IMR-90 (cell line): ENCODE results near the gene GPR158. TPM values are rescaled to one million over a fixed set of nuclear protein-coding genes. Genes with fewer than 3 reads are reported as not detected.

Experiments
- ATAC-seq: fragments of 200-7000 bp; cut with Tn5 transposase; 2 replicates; pipeline ENCODE4 v1.9.1; 2020; ENCODE audit warnings: low read depth, mild to moderate bottlenecking, moderate library complexity
- BruUV-seq: library from RNA; stranded (reverse); fragments of 400-500 nt; replicated peaks from 2 replicates; lab custom pipeline; 2021; lab: Mats Ljungman, UMichigan
- CTCF ChIA-PET: fragments of 300-600 bp; formaldehyde crosslinking; extraction: SDS; loops from one replicate; lab custom pipeline; 2021; ENCODE audit warnings: antibody characterized with exemption; lab: Yijun Ruan, JAX
- POLR2A ChIA-PET: fragments of 300-600 bp; sonication (Branson Sonifier 250); formaldehyde crosslinking; loops from one replicate; lab custom pipeline; 2022; ENCODE audit warnings: antibody characterized with exemption; ENCODE audit not compliant: unreplicated experiment; lab: Charles Lee
- DNase-seq: peaks from one replicate; pipeline ENCODE4 v3.0.0; 2013
- H2AFZ ChIP-seq: replicated peaks from 2 replicates; pipeline ENCODE3; 2013; ENCODE audit warnings: low read length, mild to moderate bottlenecking; ENCODE audit not compliant: poor library complexity
- H2AK5ac ChIP-seq: 2 replicates; pipeline ENCODE4 v1.6.1; 2013; ENCODE audit warnings: low read depth, low read length, inconsistent platforms
- H2AK9ac ChIP-seq: replicated peaks from 2 replicates; pipeline ENCODE3; 2013; ENCODE audit warnings: mild to moderate bottlenecking, low read depth, low read length, moderate library complexity; ENCODE audit not compliant: poor library complexity
- H2BK120ac ChIP-seq: 2 replicates; pipeline ENCODE4 v1.6.1; 2013; ENCODE audit warnings: low read depth, low read length, inconsistent platforms
- H2BK15ac ChIP-seq: 3 replicates; pipeline ENCODE4 v1.6.1; 2013; ENCODE audit warnings: low read depth, low read length, inconsistent platforms
- H2BK20ac ChIP-seq: 2 replicates; pipeline ENCODE4 v1.6.1; 2013; ENCODE audit warnings: low read depth, mild to moderate bottlenecking, inconsistent platforms, low read length, moderate library complexity
- H2BK5ac ChIP-seq: 2 replicates; pipeline ENCODE4 v1.6.1; 2013; ENCODE audit warnings: mild to moderate bottlenecking, low read depth, low read length, inconsistent platforms; ENCODE audit not compliant: poor library complexity, severe bottlenecking
- H3K14ac ChIP-seq: replicated peaks from 2 replicates; pipeline ENCODE4 v1.6.1; 2013; ENCODE audit warnings: low read depth, low read length, inconsistent platforms
- H3K18ac ChIP-seq: 2 replicates; pipeline ENCODE4 v1.6.1; 2013; ENCODE audit warnings: low read depth, low read length, control low read depth
- H3K23ac ChIP-seq: 2 replicates; pipeline ENCODE4 v1.6.1; 2013; ENCODE audit warnings: low read depth, low read length, inconsistent platforms
- H3K27ac ChIP-seq: 2 replicates; pipeline ENCODE4 v1.5.1; 2013; ENCODE audit warnings: mild to moderate bottlenecking, control low read depth, low read length; ENCODE audit not compliant: insufficient read depth
- H3K27me3 ChIP-seq: 2 replicates; pipeline ENCODE4 v1.6.1; 2013; ENCODE audit warnings: low read length; ENCODE audit not compliant: control insufficient read depth, insufficient read depth
- H3K36me3 ChIP-seq: 2 replicates; pipeline ENCODE4 v1.6.1; 2013; ENCODE audit warnings: low read length, mixed read lengths; ENCODE audit not compliant: control insufficient read depth, insufficient read depth
- H3K4ac ChIP-seq: 2 replicates; pipeline ENCODE4 v1.6.1; 2013; ENCODE audit warnings: low read depth, low read length, inconsistent platforms
- H3K4me1 ChIP-seq: 2 replicates; pipeline ENCODE4 v1.6.1; 2013; ENCODE audit warnings: low read length, mixed read lengths; ENCODE audit not compliant: control insufficient read depth, insufficient read depth
- H3K4me2 ChIP-seq: 2 replicates; pipeline ENCODE4 v1.6.1; 2013; ENCODE audit warnings: low read depth, mild to moderate bottlenecking, control low read depth, low read length, moderate library complexity
- H3K4me3 ChIP-seq: 2 replicates; pipeline ENCODE4 v1.5.1; 2013; ENCODE audit warnings: low read depth, mild to moderate bottlenecking, control low read depth, low read length, moderate library complexity; ENCODE audit not compliant: insufficient read depth
- H3K56ac ChIP-seq: 2 replicates; pipeline ENCODE4 v1.6.1; 2013; ENCODE audit warnings: low read length, inconsistent platforms; ENCODE audit not compliant: insufficient read depth; ENCODE audit errors: extremely low read depth
- H3K79me1 ChIP-seq, 2 experiments: 2 replicates each; pipeline ENCODE4 v1.6.1; 2013; ENCODE audit warnings: low read length in 2 of 2, inconsistent platforms in 1 of 2, low read depth in 1 of 2
- H3K9ac ChIP-seq: 2 replicates; pipeline ENCODE4 v1.6.1; 2013; ENCODE audit warnings: low read depth, low read length, control low read depth
- H3K9me1 ChIP-seq: 2 replicates; pipeline ENCODE4 v1.6.1; 2013; ENCODE audit warnings: low read length, inconsistent platforms; ENCODE audit not compliant: insufficient read depth
- H3K9me3 ChIP-seq: 2 replicates; pipeline ENCODE4 v1.6.1; 2013; ENCODE audit warnings: low read length; ENCODE audit not compliant: control insufficient read depth, insufficient read depth
- H4K20me1 ChIP-seq: 2 replicates; pipeline ENCODE4 v1.6.1; 2013; ENCODE audit warnings: low read length, inconsistent platforms; ENCODE audit not compliant: insufficient read depth
- H4K5ac ChIP-seq: 2 replicates; pipeline ENCODE4 v1.6.1; 2013; ENCODE audit warnings: mild to moderate bottlenecking, low read depth, low read length, control low read depth
- H4K8ac ChIP-seq, 2 experiments: 2 replicates each; pipeline ENCODE4 v1.6.1; 2013; ENCODE audit warnings: low read depth in 2 of 2, low read length in 2 of 2, control low read depth in 1 of 2, inconsistent platforms in 1 of 2
- H4K91ac ChIP-seq: 2 replicates; pipeline ENCODE4 v1.6.1; 2013; ENCODE audit warnings: low read depth, low read length, inconsistent platforms; ENCODE audit not compliant: insufficient read depth
- CEBPB ChIP-seq: IDR thresholded peaks from 2 replicates; pipeline ENCODE4 v1.6.1; 2012; ENCODE audit warnings: low read depth, low read length, improper control_type of control experiment
- ELK1 ChIP-seq: fragments of 150-350 bp; IDR thresholded peaks from 2 replicates; pipeline ENCODE4 v1.6.1; 2016; ENCODE audit warnings: low read depth, mild to moderate bottlenecking, low read length, moderate library complexity, borderline replicate concordance
- MAZ ChIP-seq: IDR thresholded peaks from 2 replicates; pipeline ENCODE4 v1.6.1; 2012; ENCODE audit warnings: low read depth, mild to moderate bottlenecking, low read length, improper control_type of control experiment, moderate library complexity, borderline replicate concordance
- MXI1 ChIP-seq: IDR thresholded peaks from 2 replicates; pipeline ENCODE4 v1.6.1; 2012; ENCODE audit warnings: low read depth, mild to moderate bottlenecking, low read length, moderate library complexity, borderline replicate concordance
- POLR2A ChIP-seq: IDR thresholded peaks from 2 replicates; pipeline ENCODE4 v1.6.1; 2012; ENCODE audit warnings: mild to moderate bottlenecking, low read depth, low read length
- RFX5 ChIP-seq: IDR thresholded peaks from 2 replicates; pipeline ENCODE4 v1.8.0; 2012; ENCODE audit warnings: low read depth, mild to moderate bottlenecking, low read length, moderate library complexity
- SMC3 ChIP-seq: fragments of 150-350 bp; IDR thresholded peaks from 2 replicates; pipeline ENCODE4 v1.6.1; 2016; ENCODE audit warnings: low read depth, mild to moderate bottlenecking, antibody characterized with exemption, low read length, moderate library complexity
- WGBS, 2 experiments: methylation state at CpG; one replicate each; pipeline versions ENCODE4 v1.1.5 to v1.1.7; 2013; ENCODE audit warnings: missing lambda C conversion rate in 2 of 2; ENCODE audit not compliant: insufficient read length in 1 of 2; ENCODE audit errors: extremely low coverage in 2 of 2; 5-methylcytosine and 5-hydroxymethylcytosine counted together
- dilution Hi-C: fragments of 300-500 bp; cut with HindIII; formaldehyde crosslinking; loops from one replicate; pipeline ENCODE4 v1.14.3; 2018; ENCODE audit warnings: low sequenced_read_pairs; ENCODE audit not compliant: unreplicated experiment
- in situ Hi-C: fragments of 300-500 bp; cut with MboI; formaldehyde crosslinking; loops from 3 replicates; pipeline ENCODE4 v1.14.3; 2019; ENCODE audit warnings: low sequenced_read_pairs, inconsistent platforms, mixed read lengths
- intact Hi-C: fragments of 100-400 bp; cut with micrococcal nuclease; formaldehyde crosslinking; loops from 2 replicates; pipeline ENCODE4 v1.10.0; 2022
- polyA plus RNA-seq, 3 experiments: library from polyadenylated mRNA; depleted of rRNA; stranded (reverse); fragments of >200 nt; gene quantifications; 2 replicates each; pipeline ENCODE4 v1.2.3, GENCODE V29; 2012; ENCODE audit warnings: low replicate concordance in 1 of 3
- total RNA-seq: library from RNA; depleted of rRNA; stranded (reverse); fragments of >200 nt; gene quantifications from 2 replicates; pipeline ENCODE4 v1.2.3, GENCODE V29; 2012
- TF ChIP-seq, protein P1 (sequence below): fragments of 150-350 bp; IDR thresholded peaks from 2 replicates; pipeline ENCODE4 v1.6.1; 2017; ENCODE audit warnings: mild to moderate bottlenecking, antibody characterized with exemption, low read length, low read depth

The GPR158 gene
- total and polyA plus RNA-seq, 2 of the 4 experiments (the other 2 are of a cell fraction), result not detected

- BruUV-seq, result no TSS peak
- no peak overlapping the region for H4K8ac ChIP-seq
- H4K91ac ChIP-seq, result no peak overlapping the region
- H3K79me1 ChIP-seq, result no peaks in the 10 kb centered on the region
- H3K9ac ChIP-seq, result no peak overlapping the region
- no peak overlapping the region for H3K14ac ChIP-seq
- CTCF ChIA-PET, result no interaction called here
- in situ Hi-C loops, result no loop called here
- H3K27me3 ChIP-seq, result no peaks in the 10 kb centered on the region
- no peaks in the 10 kb centered on the region for H4K20me1 ChIP-seq
- WGBS, 2 experiments, result no CpG with 5 or more reads among the region's 3 CpGs
- H3K27ac ChIP-seq, result no peak overlapping the region
- H2AK5ac ChIP-seq, result no peak overlapping the region
- H3K23ac ChIP-seq, result no peak overlapping the region
- H3K36me3 ChIP-seq, result no peaks in the 10 kb centered on the region
- no peak overlapping the region for H3K18ac ChIP-seq
- H2AK9ac ChIP-seq, result no peak overlapping the region
- dilution Hi-C loops, result no loop called here
- no peak for TF ChIP-seq SMC3
- no peak for TF ChIP-seq POLR2A
- no peak for TF ChIP-seq RFX5
- TF ChIP-seq, protein P1, sequence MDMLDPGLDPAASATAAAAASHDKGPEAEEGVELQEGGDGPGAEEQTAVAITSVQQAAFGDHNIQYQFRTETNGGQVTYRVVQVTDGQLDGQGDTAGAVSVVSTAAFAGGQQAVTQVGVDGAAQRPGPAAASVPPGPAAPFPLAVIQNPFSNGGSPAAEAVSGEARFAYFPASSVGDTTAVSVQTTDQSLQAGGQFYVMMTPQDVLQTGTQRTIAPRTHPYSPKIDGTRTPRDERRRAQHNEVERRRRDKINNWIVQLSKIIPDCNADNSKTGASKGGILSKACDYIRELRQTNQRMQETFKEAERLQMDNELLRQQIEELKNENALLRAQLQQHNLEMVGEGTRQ, result no peak
- no peak for TF ChIP-seq MXI1
- TF ChIP-seq CEBPB, result no peak
- no peak for TF ChIP-seq ELK1
- no peak for TF ChIP-seq MAZ
- no peak overlapping the region for H2AFZ ChIP-seq
- no peaks in the 10 kb centered on the region for H3K4me1 ChIP-seq
- no peaks in the 10 kb centered on the region for H3K9me1 ChIP-seq
- H2BK20ac ChIP-seq, result no peak overlapping the region
- H3K4me2 ChIP-seq, result no peak overlapping the region
- DNase-seq (no peak), ATAC-seq (no peak)
- H3K4ac ChIP-seq, result no peak overlapping the region
- POLR2A ChIA-PET, result no interaction called here
- no peak overlapping the region for H2BK120ac ChIP-seq
- H3K9me3 ChIP-seq, result peaks cover 8% of the 10 kb centered on the region
- no peak overlapping the region for H4K5ac ChIP-seq
- intact Hi-C loops, result no loop called here
- no peak overlapping the region for H2BK15ac ChIP-seq
- H3K4me3 ChIP-seq, result no peak overlapping the region
- no peak overlapping the region for H3K56ac ChIP-seq
- no peak overlapping the region for H2BK5ac ChIP-seq
Measured at GRCh38 chr10:25532213-25532612, 357.4 kb downstream of the GPR158 start.
